OCI-LY7 (cell line): ENCODE results near the gene PTPN18. TPM values are rescaled to one million over a fixed set of nuclear protein-coding genes. Genes with fewer than 3 reads are reported as not detected.

Experiments used
- BruUV-seq: library from RNA; stranded (reverse); fragments of 400-500 nt; replicated peaks from 2 replicates; lab custom pipeline; 2021; lab: Mats Ljungman, UMichigan
- CTCF ChIA-PET: fragments of 300-600 bp; sonication (Branson Sonifier 250); formaldehyde crosslinking; loops from one replicate; lab custom pipeline; 2022; ENCODE audit warnings: antibody characterized with exemption; ENCODE audit not compliant: unreplicated experiment; lab: Charles Lee
- POLR2A ChIA-PET: fragments of 300-600 bp; sonication (Branson Sonifier 250); formaldehyde crosslinking; loops from one replicate; lab custom pipeline; 2022; ENCODE audit warnings: antibody characterized with exemption; lab: Charles Lee
- DNase-seq: peaks from one replicate; pipeline ENCODE4 v3.0.0-alpha.2; 2015; ENCODE audit warnings: low spot score
- H2AFZ ChIP-seq: fragments of 200-600 bp; sonication (generic), shearing (Covaris generic); 2 replicates; pipeline ENCODE4 v1.6.1; 2014; ENCODE audit warnings: mild to moderate bottlenecking, antibody characterized with exemption, low read length, moderate library complexity
- H3K27ac ChIP-seq: fragments of 200-600 bp; sonication (generic); 2 replicates; pipeline ENCODE4 v1.5.1; 2014; ENCODE audit warnings: mixed run types, low read depth, mild to moderate bottlenecking, moderate library complexity, low read length, inconsistent platforms; ENCODE audit not compliant: poor library complexity, severe bottlenecking
- H3K36me3 ChIP-seq: fragments of 200-600 bp; sonication (generic); 2 replicates; pipeline ENCODE4 v1.6.1; 2014; ENCODE audit warnings: mild to moderate bottlenecking, antibody characterized with exemption, low read length, moderate library complexity, mixed read lengths; ENCODE audit not compliant: insufficient read depth
- H3K4me1 ChIP-seq: fragments of 200-600 bp; sonication (generic); 2 replicates; pipeline ENCODE4 v1.5.1; 2014; ENCODE audit warnings: mild to moderate bottlenecking, low read length; ENCODE audit not compliant: insufficient read depth, poor library complexity, severe bottlenecking
- H3K4me2 ChIP-seq: fragments of 200-600 bp; sonication (generic); 2 replicates; pipeline ENCODE4 v1.6.1; 2014; ENCODE audit warnings: mild to moderate bottlenecking, low read length
- H3K4me3 ChIP-seq: fragments of 200-600 bp; sonication (generic); 2 replicates; pipeline ENCODE4 v1.5.1; 2014; ENCODE audit warnings: mild to moderate bottlenecking, low read depth, low read length; ENCODE audit not compliant: poor library complexity, severe bottlenecking
- H3K79me2 ChIP-seq: fragments of 200-600 bp; sonication (generic); 2 replicates; pipeline ENCODE4 v1.6.1; 2016; ENCODE audit warnings: low read depth, mild to moderate bottlenecking, low read length, moderate library complexity, mixed read lengths; ENCODE audit not compliant: insufficient read depth
- H3K9me2 ChIP-seq: fragments of 200-600 bp; sonication (generic); 2 replicates; pipeline ENCODE4 v1.6.1; 2016; ENCODE audit warnings: mild to moderate bottlenecking, low read length, mixed read lengths; ENCODE audit not compliant: insufficient read depth
- H3K9me3 ChIP-seq: fragments of 200-600 bp; sonication (generic); 2 replicates; pipeline ENCODE4 v1.6.1; 2014; ENCODE audit warnings: mild to moderate bottlenecking, mixed run types, low read length, mixed read lengths
- H4K20me1 ChIP-seq: fragments of 200-600 bp; sonication (generic); 2 replicates; pipeline ENCODE4 v1.6.1; 2014; ENCODE audit warnings: mild to moderate bottlenecking, antibody characterized with exemption, low read length, moderate library complexity, mixed read lengths; ENCODE audit not compliant: insufficient read depth
- EZH2phosphoT487 ChIP-seq: fragments of 200-600 bp; sonication (generic); IDR thresholded peaks from 2 replicates; pipeline ENCODE4 v1.6.1; 2018; ENCODE audit warnings: low read depth, borderline replicate concordance, mild to moderate bottlenecking, mixed run types, antibody characterized with exemption, low read length, moderate library complexity, mixed read lengths
- intact Hi-C: fragments of 100-400 bp; cut with micrococcal nuclease; formaldehyde crosslinking; loops from one replicate; pipeline ENCODE4 v1.10.0; 2022; ENCODE audit not compliant: unreplicated experiment
- total RNA-seq, 2 experiments: library from RNA; depleted of rRNA in 1 of 2; stranded (reverse); fragments of >200 nt in 1 of 2; shearing (Covaris generic) in 1 of 2; gene quantifications; 2 replicates each; pipeline ENCODE4 v1.2.3, GENCODE V29; 2014 to 2022
- TF ChIP-seq, protein P1 (sequence below): fragments of 200-600 bp; sonication (generic); conservative IDR thresholded peaks from 2 replicates; pipeline ENCODE4 v1.5.1; 2014; ENCODE audit warnings: mild to moderate bottlenecking, antibody characterized with exemption, low read length, moderate library complexity, mixed read lengths

The PTPN18 gene
- total RNA-seq, 2 experiments from 2014 or later, result 96.6 to 309 TPM

- H3K27ac ChIP-seq, result no peak overlapping the region
- no TSS peak for BruUV-seq
- no peak overlapping the region for H3K4me3 ChIP-seq
- no peaks in the 10 kb centered on the region for H3K9me2 ChIP-seq
- ChIA-PET POLR2A (interaction anchor here (0.5 kb wide), 2 partner anchors 18 to 992 kb away, joined by 3 to 5 read pairs; no protein-coding TSS in a partner anchor), CTCF (no interaction called here)
- no peaks in the 10 kb centered on the region for H3K36me3 ChIP-seq
- H3K79me2 ChIP-seq, result no peaks in the 10 kb centered on the region
- no peaks in the 10 kb centered on the region for H3K9me3 ChIP-seq
- H3K4me2 ChIP-seq, result no peak overlapping the region
- H4K20me1 ChIP-seq, result no peaks in the 10 kb centered on the region
- H3K4me1 ChIP-seq, result peaks cover 22% of the 10 kb centered on the region
- TF ChIP-seq EZH2phosphoT487, result no peak
- TF ChIP-seq, protein P1, sequence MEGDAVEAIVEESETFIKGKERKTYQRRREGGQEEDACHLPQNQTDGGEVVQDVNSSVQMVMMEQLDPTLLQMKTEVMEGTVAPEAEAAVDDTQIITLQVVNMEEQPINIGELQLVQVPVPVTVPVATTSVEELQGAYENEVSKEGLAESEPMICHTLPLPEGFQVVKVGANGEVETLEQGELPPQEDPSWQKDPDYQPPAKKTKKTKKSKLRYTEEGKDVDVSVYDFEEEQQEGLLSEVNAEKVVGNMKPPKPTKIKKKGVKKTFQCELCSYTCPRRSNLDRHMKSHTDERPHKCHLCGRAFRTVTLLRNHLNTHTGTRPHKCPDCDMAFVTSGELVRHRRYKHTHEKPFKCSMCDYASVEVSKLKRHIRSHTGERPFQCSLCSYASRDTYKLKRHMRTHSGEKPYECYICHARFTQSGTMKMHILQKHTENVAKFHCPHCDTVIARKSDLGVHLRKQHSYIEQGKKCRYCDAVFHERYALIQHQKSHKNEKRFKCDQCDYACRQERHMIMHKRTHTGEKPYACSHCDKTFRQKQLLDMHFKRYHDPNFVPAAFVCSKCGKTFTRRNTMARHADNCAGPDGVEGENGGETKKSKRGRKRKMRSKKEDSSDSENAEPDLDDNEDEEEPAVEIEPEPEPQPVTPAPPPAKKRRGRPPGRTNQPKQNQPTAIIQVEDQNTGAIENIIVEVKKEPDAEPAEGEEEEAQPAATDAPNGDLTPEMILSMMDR, result no peak
- no peak overlapping the region for H2AFZ ChIP-seq
- DNase-seq, result no peak
- intact Hi-C loops, result loop anchor here (10.0 kb wide), 1 partner anchor 1226 kb away; no protein-coding TSS in a partner anchor
These were observed 2.8 kb downstream of the PTPN18 start for GRCh38 chr2:130358420-130359350.

- CTCF ChIA-PET, result no interaction called here
- no peaks in the 10 kb centered on the region for H4K20me1 ChIP-seq
- no peak overlapping the region for H3K4me3 ChIP-seq
- no TSS peak for BruUV-seq
- H3K4me1 ChIP-seq, result peaks cover 14% of the 10 kb centered on the region
- H3K36me3 ChIP-seq, result no peaks in the 10 kb centered on the region
- H2AFZ ChIP-seq, result no peak overlapping the region
- H3K9me2 ChIP-seq, result no peaks in the 10 kb centered on the region
- intact Hi-C loops, result loop anchor here (10.0 kb wide), 1 partner anchor 1225 kb away; no protein-coding TSS in a partner anchor
- no peak overlapping the region for H3K4me2 ChIP-seq
- TF ChIP-seq, protein P1, result no peak
- TF ChIP-seq EZH2phosphoT487, result no peak
- POLR2A ChIA-PET, result no interaction called here
- DNase-seq, result no peak
- H3K27ac ChIP-seq, result no peak overlapping the region
- no peaks in the 10 kb centered on the region for H3K9me3 ChIP-seq
- H3K79me2 ChIP-seq, result no peaks in the 10 kb centered on the region
These were observed 3.6 kb downstream of the PTPN18 start for GRCh38 chr2:130359466-130359865.
